Measurements from ENCODE around the gene AKR1C3.

DNA sequence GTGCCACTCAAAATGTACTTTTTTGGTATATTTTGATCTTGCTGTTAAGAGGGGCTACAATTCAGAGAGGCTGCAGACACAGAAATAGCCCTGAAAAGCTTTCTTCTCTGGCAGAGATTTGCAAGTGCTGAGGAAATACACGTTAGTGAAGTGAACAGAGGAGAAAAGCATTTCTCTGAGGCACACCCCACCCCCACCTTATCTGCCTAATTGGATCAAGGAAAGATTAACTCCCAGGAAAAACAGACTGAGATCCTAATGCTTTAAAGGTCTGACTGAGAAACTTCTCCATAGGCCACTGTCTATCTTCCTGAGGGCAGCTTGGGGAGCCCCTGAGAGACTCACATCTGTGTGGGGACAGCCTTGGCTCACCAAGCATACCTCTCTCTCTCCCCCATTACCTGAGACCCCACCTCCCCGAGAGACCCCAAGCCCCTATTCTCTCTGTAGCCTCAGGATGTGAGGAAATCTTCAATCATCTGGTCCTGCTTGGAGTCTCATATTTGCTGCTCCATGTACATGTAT is 14.8 kb upstream of the AKR1C3 start:
- TF ChIP-seq POLR2AphosphoS5 (IDR thresholded peaks at IDR 0.05; ENCODE audit: insufficient read depth, low read depth, low read length), result no peak
- TF ChIP-seq, protein P1, sequence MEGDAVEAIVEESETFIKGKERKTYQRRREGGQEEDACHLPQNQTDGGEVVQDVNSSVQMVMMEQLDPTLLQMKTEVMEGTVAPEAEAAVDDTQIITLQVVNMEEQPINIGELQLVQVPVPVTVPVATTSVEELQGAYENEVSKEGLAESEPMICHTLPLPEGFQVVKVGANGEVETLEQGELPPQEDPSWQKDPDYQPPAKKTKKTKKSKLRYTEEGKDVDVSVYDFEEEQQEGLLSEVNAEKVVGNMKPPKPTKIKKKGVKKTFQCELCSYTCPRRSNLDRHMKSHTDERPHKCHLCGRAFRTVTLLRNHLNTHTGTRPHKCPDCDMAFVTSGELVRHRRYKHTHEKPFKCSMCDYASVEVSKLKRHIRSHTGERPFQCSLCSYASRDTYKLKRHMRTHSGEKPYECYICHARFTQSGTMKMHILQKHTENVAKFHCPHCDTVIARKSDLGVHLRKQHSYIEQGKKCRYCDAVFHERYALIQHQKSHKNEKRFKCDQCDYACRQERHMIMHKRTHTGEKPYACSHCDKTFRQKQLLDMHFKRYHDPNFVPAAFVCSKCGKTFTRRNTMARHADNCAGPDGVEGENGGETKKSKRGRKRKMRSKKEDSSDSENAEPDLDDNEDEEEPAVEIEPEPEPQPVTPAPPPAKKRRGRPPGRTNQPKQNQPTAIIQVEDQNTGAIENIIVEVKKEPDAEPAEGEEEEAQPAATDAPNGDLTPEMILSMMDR (IDR thresholded peaks at IDR 0.05; ENCODE audit: extremely low read depth in 1 of 2, insufficient read depth in 1 of 2, low read depth in 1 of 2, low read length in 2 of 2), result no peak
- no peak for TF ChIP-seq EZH2 (IDR thresholded peaks at IDR 0.05; ENCODE audit: borderline replicate concordance, low read depth, low read length, severe bottlenecking)
- TF ChIP-seq MYC (IDR thresholded peaks at IDR 0.05; ENCODE audit: low read depth, low read length), result no peak
- TF ChIP-seq POLR2A (IDR thresholded peaks at IDR 0.05; ENCODE audit: low read depth, low read length), result no peak
- no peak for TF ChIP-seq FOS (IDR thresholded peaks at IDR 0.05; ENCODE audit: borderline replicate concordance, insufficient read depth, low read length)
- TF ChIP-seq GATA2 (IDR thresholded peaks at IDR 0.05; ENCODE audit: insufficient read depth, insufficient read length, low read depth, low read length), result no peak
- TF ChIP-seq, protein P2, sequence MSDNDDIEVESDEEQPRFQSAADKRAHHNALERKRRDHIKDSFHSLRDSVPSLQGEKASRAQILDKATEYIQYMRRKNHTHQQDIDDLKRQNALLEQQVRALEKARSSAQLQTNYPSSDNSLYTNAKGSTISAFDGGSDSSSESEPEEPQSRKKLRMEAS (IDR thresholded peaks at IDR 0.05; ENCODE audit: insufficient read depth, insufficient read length), result no peak
- no peak for TF ChIP-seq JUN (IDR thresholded peaks at IDR 0.05; ENCODE audit: borderline replicate concordance, insufficient read depth, insufficient read length, low read depth)
